NK-92 treated with Interleukin-12 subunit alpha and Interleukin-12 subunit beta, amount 100 ng/mL, for 24 hours (cell line): ENCODE measurements around the gene ZMYM3.
"Not testable (repeated sequence)": the region's sequence is repeated elsewhere in the genome, so short reads cannot be mapped to it uniquely, and the experiment has no call there.

Source experiments
- DNase-seq: peaks from one replicate; lab custom pipeline; 2025; lab: John Stamatoyannopoulos, UW

ZMYM3 gene

GRCh38 chrX:71254092-71254963 lies at the start of gene ZMYM3:
ZMYM3 (minus strand) TSS chrX:71254140; CDS start chrX:71253255, 885 bp downstream.
- DNase-seq, result peak; percentile 66

GRCh38 chrX:71302461-71303213 lies 48.7 kb upstream of the ZMYM3 start:
- no peak for DNase-seq

- DNase-seq, result no peak
These were observed 47.4 kb upstream of the ZMYM3 start, which contains the start of gene ITGB1BP2 for GRCh38 chrX:71301195-71301924. ITGB1BP2 (plus strand) TSS chrX:71301750; CDS start chrX:71301807, 57 bp downstream.

- not testable (repeated sequence) for DNase-seq
These were observed 46.6 kb upstream of the ZMYM3 start for GRCh38 chrX:71300495-71300894.

GRCh38 chrX:71300064-71300463 lies 46.1 kb upstream of the ZMYM3 start:
- not testable (repeated sequence) for DNase-seq

GRCh38 chrX:71298119-71298518 lies 44.2 kb upstream of the ZMYM3 start:
- no peak for DNase-seq

GRCh38 chrX:71296806-71297205 lies 42.9 kb upstream of the ZMYM3 start:
- no peak for DNase-seq

- DNase-seq, result no peak
These were observed 38.9 kb upstream of the ZMYM3 start for GRCh38 chrX:71292669-71293365.

GRCh38 chrX:71291381-71291780 lies 37.4 kb upstream of the ZMYM3 start:
- DNase-seq, result no peak

- DNase-seq, result no peak
These were observed 32.0 kb upstream of the ZMYM3 start for GRCh38 chrX:71285929-71286328.

GRCh38 chrX:71283403-71284143 lies 29.6 kb upstream of the ZMYM3 start, which contains the start of gene NONO:
NONO (plus strand) TSS chrX:71283635; CDS start chrX:71290638, 7,003 bp downstream.
- peak; percentile 76 for DNase-seq

GRCh38 chrX:71282514-71283402 lies 28.8 kb upstream of the ZMYM3 start:
- peak; percentile 16 for DNase-seq

GRCh38 chrX:71281300-71281699 lies 27.4 kb upstream of the ZMYM3 start:
- not testable (repeated sequence) for DNase-seq

GRCh38 chrX:71272313-71272712 lies 18.4 kb upstream of the ZMYM3 start:
- not testable (repeated sequence) for DNase-seq

- DNase-seq, result no peak
These were observed 16.0 kb upstream of the ZMYM3 start for GRCh38 chrX:71269801-71270395.

- not testable (repeated sequence) for DNase-seq
These were observed 14.7 kb upstream of the ZMYM3 start for GRCh38 chrX:71268624-71269023.

- no peak for DNase-seq
These were observed 2.9 kb upstream of the ZMYM3 start for GRCh38 chrX:71256856-71257255.

- no peak for DNase-seq
These were observed 2.1 kb upstream of the ZMYM3 start for GRCh38 chrX:71256051-71256450.
